COLO668 (cell line): Measurements from ENCODE around the gene SLC2A4RG.

Source experiments
- DNase-seq: peaks from one replicate; lab custom pipeline; 2025; ENCODE audit not compliant: unreplicated experiment; lab: John Stamatoyannopoulos, UW

Gene SLC2A4RG

DNA sequence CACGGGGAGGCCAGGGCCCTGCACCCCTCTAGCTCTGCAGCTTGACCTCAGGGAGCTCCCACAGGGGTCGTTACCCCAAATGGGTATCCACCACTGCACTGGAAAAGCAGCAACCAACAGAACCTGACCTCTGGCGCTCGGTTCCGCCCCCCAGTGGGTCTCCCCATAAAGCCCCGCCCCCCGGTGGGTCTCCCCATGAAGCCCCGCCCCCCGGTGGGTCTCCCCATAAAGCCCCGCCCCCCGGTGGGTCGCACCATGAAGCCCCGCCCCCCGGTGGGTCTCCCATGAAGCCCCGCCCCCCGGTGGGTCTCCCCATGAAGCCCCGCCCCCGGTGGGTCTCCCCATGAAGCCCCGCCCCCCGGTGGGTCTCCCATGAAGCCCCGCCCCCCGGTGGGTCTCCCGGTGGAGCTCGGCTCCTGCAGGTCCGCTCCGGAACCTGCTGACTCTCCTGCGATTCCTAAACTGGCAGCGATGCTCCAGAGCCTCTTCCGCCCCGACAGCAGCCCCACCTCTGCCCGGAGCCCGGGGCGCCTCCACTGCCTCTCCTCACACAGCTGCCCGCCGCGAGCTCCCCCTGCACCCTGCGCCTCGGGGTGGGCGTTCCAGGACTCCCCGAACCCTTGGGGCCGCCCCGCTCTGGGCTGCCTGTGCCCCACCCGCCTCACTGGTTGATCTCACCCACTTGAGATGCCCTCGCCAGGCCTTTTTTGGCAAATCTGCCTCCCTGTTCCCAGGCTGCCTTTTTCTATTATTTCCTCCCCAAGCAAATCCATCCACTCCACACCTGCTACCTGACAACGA is 12.1 kb downstream of the SLC2A4RG start:
- no peak for DNase-seq

GRCh38 chr20:63752411-63753101 is 13.0 kb downstream of the SLC2A4RG start:
- DNase-seq, result no peak

GRCh38 chr20:63753381-63753780 is 13.8 kb downstream of the SLC2A4RG start:
- no peak for DNase-seq

DNA sequence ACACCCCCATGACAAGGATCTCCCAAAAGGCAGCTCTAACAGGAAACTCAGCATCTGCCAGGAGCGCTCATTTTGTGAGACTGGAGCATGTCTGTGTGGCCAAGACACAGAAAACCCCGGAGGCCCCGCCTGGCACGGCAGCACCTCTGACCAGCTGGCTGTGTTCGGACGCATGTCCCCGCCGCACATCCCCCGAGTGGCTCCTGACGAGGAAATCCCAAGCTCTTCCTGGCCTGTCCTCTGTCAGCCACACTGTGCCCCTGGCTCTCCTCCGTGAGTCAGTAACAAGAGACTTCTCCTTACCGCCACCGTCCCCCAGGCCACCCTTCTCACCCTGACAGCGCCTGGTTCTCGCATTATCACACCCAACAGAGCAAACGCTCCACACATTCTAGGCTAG is 14.4 kb downstream of the SLC2A4RG start:
- no peak for DNase-seq

DNA sequence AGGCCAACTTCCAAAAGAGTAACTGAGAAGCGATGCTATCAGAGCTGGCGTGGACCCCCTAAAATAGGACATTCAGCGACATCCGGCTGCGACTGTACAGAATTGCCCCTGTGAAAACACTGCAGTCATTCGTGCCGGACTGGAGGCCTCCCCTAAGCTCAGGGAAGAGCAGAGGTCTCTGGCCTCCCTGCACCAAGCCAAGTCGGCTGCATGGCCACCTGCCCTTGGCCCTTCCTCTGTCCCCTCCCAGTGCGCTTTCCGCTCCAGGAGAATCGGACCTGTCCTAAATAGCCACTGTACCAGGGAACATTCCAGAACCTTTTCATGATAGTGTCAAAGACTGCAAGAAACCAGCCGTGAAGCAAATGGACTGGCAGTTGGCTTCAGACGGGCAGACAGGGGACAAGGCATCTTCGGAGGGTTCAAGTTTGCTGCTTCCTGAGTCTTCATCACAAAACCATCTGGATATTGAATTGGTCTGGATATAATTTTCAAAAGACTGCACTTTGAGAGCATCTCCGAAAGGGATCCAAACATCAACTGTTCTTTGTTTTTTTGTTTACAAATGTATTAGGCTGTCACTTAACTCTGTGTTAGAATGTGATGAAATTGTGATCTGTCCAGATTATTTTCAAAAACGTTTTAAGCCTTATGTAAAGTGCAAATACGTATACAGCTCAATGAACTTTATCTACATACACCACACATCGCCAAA is 16.5 kb downstream of the SLC2A4RG start:
- DNase-seq, result no peak

DNA sequence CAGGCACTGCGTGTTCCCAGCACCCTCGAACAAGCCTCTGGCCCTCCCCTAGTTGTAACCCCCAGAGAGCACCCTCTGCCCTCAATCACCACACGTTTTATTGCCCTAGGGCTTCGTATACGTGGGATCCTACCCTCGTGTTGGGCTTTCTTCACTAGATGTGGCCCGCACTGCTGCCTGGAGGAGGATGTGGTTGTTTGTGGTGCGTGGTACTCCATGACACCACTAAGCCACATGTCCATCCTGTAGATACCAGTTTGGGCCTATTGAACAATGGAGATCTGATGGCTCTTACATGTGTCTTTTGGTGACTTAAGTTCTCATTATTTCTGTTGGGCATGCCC is 17.0 kb downstream of the SLC2A4RG start:
- DNase-seq, result no peak

GRCh38 chr20:63758152-63758551 is 18.6 kb downstream of the SLC2A4RG start:
- no peak for DNase-seq

GRCh38 chr20:63759377-63759901 is 19.9 kb downstream of the SLC2A4RG start:
- no peak for DNase-seq

GRCh38 chr20:63765082-63765873 is 25.7 kb downstream of the SLC2A4RG start:
- no peak for DNase-seq

GRCh38 chr20:63765902-63766301 is 26.3 kb downstream of the SLC2A4RG start:
- no peak for DNase-seq

DNA sequence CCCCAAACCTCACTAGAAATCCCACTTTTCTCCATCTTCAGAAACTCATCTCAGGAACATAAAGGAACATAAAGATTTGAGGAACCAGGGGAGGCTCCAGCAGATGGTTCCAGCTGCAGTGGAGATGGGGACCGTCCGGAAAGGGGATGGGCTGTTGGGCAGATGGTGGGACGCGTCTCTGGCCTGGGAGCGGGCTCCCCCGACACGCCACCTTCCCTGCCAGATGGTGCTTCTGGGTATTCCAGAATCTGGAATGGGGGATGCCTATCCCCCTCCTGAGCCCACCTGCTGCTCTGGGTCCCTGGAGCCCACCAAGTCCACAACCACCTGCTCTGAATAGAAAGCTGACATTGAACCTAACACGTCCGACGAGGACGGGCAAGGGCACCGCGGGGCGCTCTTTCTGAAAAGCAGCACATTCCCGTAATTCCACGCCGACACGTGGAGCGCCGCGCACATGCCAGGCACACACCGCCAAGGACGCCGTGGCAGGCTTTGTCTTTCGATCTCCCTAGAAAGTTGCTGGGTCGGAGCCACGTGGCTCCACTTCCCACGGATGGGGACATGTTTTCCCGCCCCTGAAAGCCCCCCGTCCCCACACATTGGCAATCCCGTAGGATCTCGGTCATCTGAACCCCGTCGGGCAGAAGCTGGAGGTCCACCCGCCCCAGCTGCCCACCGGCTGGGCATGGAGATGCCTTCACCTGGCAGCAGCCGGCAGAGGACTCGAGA is 27.3 kb downstream of the SLC2A4RG start:
- no peak for DNase-seq

DNA sequence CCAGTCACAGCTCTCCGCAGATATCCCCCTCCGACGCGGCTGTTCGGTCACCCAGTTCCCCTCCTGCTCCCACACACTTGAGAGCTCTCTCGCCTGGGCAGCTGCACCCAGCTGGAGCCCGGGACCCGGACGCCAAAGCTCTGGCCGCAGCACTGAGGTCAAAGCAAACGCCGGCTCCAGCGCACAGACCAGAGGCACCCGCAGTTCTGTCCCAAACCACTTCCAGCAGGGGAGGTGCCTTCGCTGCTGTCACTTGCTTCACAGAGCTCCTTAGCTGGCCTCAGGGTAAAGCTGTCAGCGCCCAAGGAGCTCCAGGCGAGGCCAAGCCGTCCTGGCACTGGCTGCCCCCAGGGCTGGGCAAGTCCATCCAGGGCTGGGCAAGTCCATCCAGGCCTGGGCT is 27.9 kb downstream of the SLC2A4RG start:
- no peak for DNase-seq

GRCh38 chr20:63767886-63768285 is 28.3 kb downstream of the SLC2A4RG start:
- no peak for DNase-seq

DNA sequence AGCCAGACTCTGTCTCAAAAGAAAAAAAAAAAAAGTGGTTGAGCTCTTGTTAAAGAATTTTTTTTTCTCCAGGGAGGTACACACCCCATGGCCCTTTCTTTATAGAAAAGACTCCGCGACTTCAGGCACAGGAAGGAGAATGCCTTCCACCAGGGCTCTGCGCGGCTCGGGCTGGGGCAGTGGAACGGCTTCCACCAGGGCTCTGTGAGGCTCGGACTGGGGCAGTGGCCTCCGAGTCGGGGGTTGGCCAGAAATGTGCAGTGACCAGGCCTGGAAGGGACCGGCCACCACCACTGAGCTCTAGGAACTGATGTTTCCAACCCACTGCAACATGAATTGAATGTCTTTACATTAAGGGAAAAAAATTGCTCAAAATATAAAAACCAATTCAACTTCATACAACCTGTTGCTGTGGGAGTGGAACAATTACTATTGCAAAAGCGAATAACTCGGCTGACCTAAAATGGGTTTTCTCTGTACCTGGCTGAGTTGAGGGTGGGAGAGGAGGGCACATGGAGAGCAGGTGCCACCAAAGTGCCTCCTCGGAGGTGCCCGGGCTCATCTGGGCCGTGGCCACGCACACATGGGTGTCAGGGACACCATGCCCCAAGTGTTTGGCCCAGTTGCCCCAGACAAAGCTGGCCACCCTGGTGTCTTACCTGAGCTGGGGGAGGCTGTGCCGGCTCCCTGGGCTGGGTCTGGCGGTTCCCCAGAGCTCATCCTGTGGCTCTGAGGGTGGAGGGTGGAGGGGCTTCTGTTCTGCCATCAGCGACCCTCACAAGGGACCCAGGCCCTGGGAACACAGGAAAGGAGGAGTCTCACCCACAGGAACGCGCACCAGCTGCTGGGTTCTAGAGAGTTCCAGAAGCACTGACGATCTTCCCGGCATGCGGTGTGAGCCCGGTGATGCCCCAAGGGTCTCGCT is 29.3 kb downstream of the SLC2A4RG start:
- DNase-seq, result no peak

DNA sequence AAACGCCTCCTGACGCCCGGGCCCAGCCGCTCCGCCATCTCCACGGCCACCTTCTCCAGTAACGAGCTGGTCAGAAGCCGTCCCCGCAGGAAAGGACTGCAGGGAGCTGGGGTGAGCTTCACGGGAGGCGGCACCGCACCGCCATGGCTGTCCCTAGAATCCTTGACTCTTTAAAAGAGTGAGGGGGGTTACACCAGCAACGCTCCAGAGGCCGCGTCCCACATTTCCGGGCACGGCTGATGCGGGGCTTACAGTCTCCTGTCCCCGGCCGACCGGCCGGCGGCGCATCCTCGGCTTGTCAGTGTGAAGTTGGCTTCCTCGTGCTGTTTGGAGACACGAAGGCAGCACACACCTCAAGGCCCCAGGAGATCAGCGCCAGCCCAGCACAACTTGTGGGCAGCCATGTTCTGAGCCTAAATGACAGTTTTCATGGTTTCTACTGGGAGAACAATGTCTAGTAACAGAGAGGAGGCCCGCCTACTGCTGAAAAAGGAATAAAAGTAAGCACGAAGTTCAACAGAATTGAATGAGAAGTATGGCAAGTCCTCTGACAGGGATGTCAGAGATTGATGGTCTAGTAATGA is 30.4 kb downstream of the SLC2A4RG start:
- no peak for DNase-seq

GRCh38 chr20:63771046-63771707 is 31.6 kb downstream of the SLC2A4RG start:
- no peak for DNase-seq

DNA sequence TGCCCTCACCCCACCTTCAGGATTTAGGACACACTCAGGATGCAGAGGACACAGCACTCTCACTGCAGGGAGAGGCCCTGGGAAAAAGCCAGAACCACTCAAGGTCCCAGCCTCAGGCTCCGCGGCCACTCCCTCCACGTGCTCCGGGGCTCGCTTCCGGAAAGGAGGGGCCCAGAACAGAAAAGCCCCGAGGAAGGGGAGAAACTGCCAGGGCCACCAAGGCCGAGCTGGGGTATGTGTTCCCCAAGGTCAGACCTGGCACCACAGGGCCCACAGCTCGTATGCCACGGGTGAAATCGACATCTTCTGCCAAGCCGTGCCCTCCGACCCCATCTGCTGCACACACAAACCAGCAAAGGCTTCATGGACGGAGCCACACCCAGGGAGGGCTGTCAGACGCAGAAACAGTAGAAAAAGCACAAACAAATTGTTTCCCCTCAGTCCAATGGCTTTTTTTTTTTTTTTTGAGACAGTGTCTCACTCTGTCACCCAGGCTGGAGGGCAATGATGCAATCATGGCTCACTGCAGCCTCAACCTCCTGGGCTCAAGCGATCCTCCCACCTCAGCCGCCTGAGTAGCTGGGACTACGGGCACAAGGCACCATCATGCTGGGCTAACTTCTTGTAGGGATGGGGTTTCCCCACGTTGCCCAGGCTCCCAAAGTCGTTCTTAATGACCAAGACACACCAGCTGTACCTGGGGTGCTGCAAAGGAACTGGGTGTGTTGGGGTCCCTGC is 33.4 kb downstream of the SLC2A4RG start:
- DNase-seq, result no peak
